NCI-H1105 (cell line): ENCODE data around the gene TRMT10B.
A peak's percentile ranks its signal among the peaks of the same experiment; 100 is the strongest.
"Not testable (repeated sequence)": the region's sequence is repeated elsewhere in the genome, so short reads cannot be mapped to it uniquely, and the experiment has no call there.

ENCODE experiments used
- DNase-seq: peaks from one replicate; lab custom pipeline; 2025; lab: John Stamatoyannopoulos, UW

The TRMT10B gene

GRCh38 chr9:37751704-37752103, 1.9 kb upstream of the TRMT10B start:
- not testable (repeated sequence) for DNase-seq

- DNase-seq, result not testable (repeated sequence)
Observed at GRCh38 chr9:37752112-37752511, 1.5 kb upstream of the TRMT10B start.

GRCh38 chr9:37752642-37753488, 740 bp upstream of the TRMT10B start:
- no peak for DNase-seq

- no peak for DNase-seq
Observed at GRCh38 chr9:37758747-37759146, 5.1 kb downstream of the TRMT10B start.

GRCh38 chr9:37760416-37761161, 7.0 kb downstream of the TRMT10B start:
- DNase-seq, result no peak

GRCh38 chr9:37761511-37761910, 7.9 kb downstream of the TRMT10B start:
- no peak for DNase-seq

- not testable (repeated sequence) for DNase-seq
Observed at GRCh38 chr9:37765263-37765662, 11.7 kb downstream of the TRMT10B start.

- DNase-seq, result no peak
Observed at GRCh38 chr9:37769306-37769705, 15.7 kb downstream of the TRMT10B start.

- no peak for DNase-seq
Observed at GRCh38 chr9:37769995-37770394, 16.4 kb downstream of the TRMT10B start.

- no peak for DNase-seq
Observed at GRCh38 chr9:37775216-37775919, 21.8 kb downstream of the TRMT10B start.

GRCh38 chr9:37776328-37776727, 22.7 kb downstream of the TRMT10B start:
- no peak for DNase-seq

- no peak for DNase-seq
Observed at GRCh38 chr9:37778534-37778933, 24.9 kb downstream of the TRMT10B start.

- DNase-seq, result no peak
Observed at GRCh38 chr9:37784291-37784615, 30.6 kb downstream of the TRMT10B start.

GRCh38 chr9:37784616-37785483, 31.2 kb downstream of the TRMT10B start, which contains the start of gene EXOSC3:
TSS of gene EXOSC3 (minus strand) at chr9:37785064. CDS start at chr9:37785044, 20 bp downstream.
- DNase-seq, result peak; percentile 82

- no peak for DNase-seq
Observed at GRCh38 chr9:37787059-37787458, 33.5 kb downstream of the TRMT10B start.

GRCh38 chr9:37788332-37788731, 34.7 kb downstream of the TRMT10B start:
- DNase-seq, result no peak

GRCh38 chr9:37790096-37790495, 36.5 kb downstream of the TRMT10B start:
- no peak for DNase-seq

- no peak for DNase-seq
Observed at GRCh38 chr9:37792122-37792521, 38.5 kb downstream of the TRMT10B start.

- DNase-seq, result no peak
Observed at GRCh38 chr9:37796232-37796631, 42.6 kb downstream of the TRMT10B start.

- DNase-seq, result no peak
Observed at GRCh38 chr9:37798677-37799076, 45.1 kb downstream of the TRMT10B start.

GRCh38 chr9:37800631-37801286, 47.2 kb downstream of the TRMT10B start, which contains the start of gene DCAF10:
TSS of gene DCAF10 (plus strand) at chr9:37800797. CDS start at chr9:37800867, 70 bp downstream.
- DNase-seq, result peak; percentile 65
